Measurements from ENCODE around the gene TRIM42.

DNA sequence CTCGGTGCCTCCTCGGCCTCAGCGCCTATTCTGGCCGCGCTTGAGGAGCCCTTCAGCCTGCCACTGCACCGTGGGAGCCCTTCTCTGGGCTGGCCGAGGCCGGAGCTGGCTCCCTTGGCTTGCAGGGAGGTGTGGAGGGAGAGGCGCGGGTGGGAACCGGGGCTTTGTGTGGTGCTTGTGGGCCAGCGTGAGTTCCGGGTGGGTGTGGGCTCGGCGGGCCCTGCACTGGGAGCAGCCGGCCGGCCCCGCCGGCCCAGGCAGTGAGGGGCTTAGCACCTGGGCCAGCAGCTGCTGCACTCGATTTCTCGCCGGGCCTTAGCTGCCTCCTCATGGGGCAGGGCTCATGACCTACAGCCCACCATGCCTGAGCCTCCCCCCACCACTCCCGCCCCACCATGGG is 26.6 kb upstream of the TRIM42 start:
- no peak for TF ChIP-seq POLR2A (IDR thresholded peaks at IDR 0.05; ENCODE audit: low read length)
- no peak for TF ChIP-seq GATA1 (IDR thresholded peaks at IDR 0.05; ENCODE audit: low read depth, low read length)
